ENCODE measurements around the gene ZNF30.
"Not testable (repeated sequence)": the region's sequence is repeated elsewhere in the genome, so short reads cannot be mapped to it uniquely, and the experiment has no call there.

The ZNF30 gene

GRCh38 chr19:34990578-34991192 is 64.0 kb downstream of the ZNF30 start:
- DNase-seq: no peak

- DNase-seq: no peak
Measured at GRCh38 chr19:34991542-34992333, 65.0 kb downstream of the ZNF30 start.

GRCh38 chr19:34992582-34992981 is 65.9 kb downstream of the ZNF30 start:
- not testable (repeated sequence) for DNase-seq

GRCh38 chr19:34994286-34994642 is 67.6 kb downstream of the ZNF30 start:
- DNase-seq: no peak
